SK-N-SH (cell line): Measurements from ENCODE around the gene UCN.

ENCODE experiments used
- EZH2phosphoT487 ChIP-seq: fragments of 200-600 bp; sonication (generic); IDR thresholded peaks from 2 replicates; pipeline ENCODE4 v1.6.1; 2017; ENCODE audit warnings: low read depth, mixed run types, mild to moderate bottlenecking, antibody characterized with exemption, moderate library complexity, borderline replicate concordance
- FOXJ3 ChIP-seq: sonication (generic); formaldehyde crosslinking; IDR thresholded peaks from 2 replicates; pipeline ENCODE4 v1.5.1; 2020; ENCODE audit warnings: mild to moderate bottlenecking, missing genetic modification reagents
- GATA2 ChIP-seq: sonication (generic); formaldehyde crosslinking; IDR thresholded peaks from 2 replicates; pipeline ENCODE4 v1.5.0; 2020; ENCODE audit warnings: mild to moderate bottlenecking, missing genetic modification reagents
- IRF3 ChIP-seq: fragments of 150-350 bp; IDR thresholded peaks from 2 replicates; pipeline ENCODE4 v1.6.1; 2016; ENCODE audit warnings: mild to moderate bottlenecking, low read depth, low read length
- MAX ChIP-seq: IDR thresholded peaks from 2 replicates; pipeline ENCODE4 v1.4.0; 2012; ENCODE audit warnings: low read depth
- MEF2A ChIP-seq: IDR thresholded peaks from 2 replicates; pipeline ENCODE4 v1.4.0; 2012; ENCODE audit warnings: low read depth, borderline replicate concordance
- MXI1 ChIP-seq: IDR thresholded peaks from 2 replicates; pipeline ENCODE4 v1.6.1; 2012; ENCODE audit warnings: mild to moderate bottlenecking, low read depth, low read length, improper control_type of control experiment
- NFIC ChIP-seq: IDR thresholded peaks from 2 replicates; pipeline ENCODE4 v1.4.0; 2012; ENCODE audit warnings: borderline replicate concordance
- NRF1 ChIP-seq: IDR thresholded peaks from 2 replicates; pipeline ENCODE4 v1.6.1; 2012; ENCODE audit warnings: low read depth, mild to moderate bottlenecking, low read length
- RAD21 ChIP-seq: IDR thresholded peaks from 2 replicates; pipeline ENCODE4 v1.6.1; 2012; ENCODE audit warnings: mild to moderate bottlenecking, low read length
- REST ChIP-seq: IDR thresholded peaks from 2 replicates; pipeline ENCODE4 v1.6.1; 2012; ENCODE audit warnings: mild to moderate bottlenecking, low read depth, low read length, moderate library complexity
- ZBTB33 ChIP-seq: IDR thresholded peaks from 2 replicates; pipeline ENCODE4 v1.4.0; 2012; ENCODE audit warnings: low read depth, borderline replicate concordance
- TF ChIP-seq, protein P1 (sequence below): fragments of 200-600 bp; sonication (generic); IDR thresholded peaks from 2 replicates; pipeline ENCODE4 v1.6.1; 2017; ENCODE audit warnings: antibody characterized with exemption, mild to moderate bottlenecking, moderate library complexity
- TF ChIP-seq, protein P2 (sequence below): IDR thresholded peaks from 2 replicates; pipeline ENCODE4; 2012

DNA sequence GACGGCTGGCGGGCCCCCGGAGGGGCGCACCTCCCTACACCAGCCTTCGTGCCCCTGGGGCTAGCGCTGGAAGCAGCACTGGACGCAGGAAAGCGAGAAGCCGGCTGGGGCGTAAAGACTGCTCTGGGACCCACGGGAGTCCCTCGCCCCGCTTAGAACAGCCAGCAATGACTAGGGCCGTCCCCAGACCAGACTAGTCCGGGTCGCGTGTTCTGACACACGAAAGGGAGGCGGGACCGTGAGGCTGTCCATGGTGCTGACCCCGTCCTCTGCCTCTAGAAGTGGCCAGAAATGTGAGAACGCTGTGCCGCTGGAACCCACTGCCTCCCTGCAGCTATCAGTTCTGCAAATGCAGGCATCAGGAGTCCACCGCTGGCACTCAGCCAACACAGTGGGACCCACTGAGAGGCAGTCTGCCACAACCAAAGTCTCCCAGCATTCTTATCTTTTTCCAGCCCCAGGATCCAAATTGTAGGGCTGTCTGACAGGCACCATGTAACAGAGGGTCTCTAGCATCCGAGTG lies at the start of gene UCN:
- TF ChIP-seq, protein P1, sequence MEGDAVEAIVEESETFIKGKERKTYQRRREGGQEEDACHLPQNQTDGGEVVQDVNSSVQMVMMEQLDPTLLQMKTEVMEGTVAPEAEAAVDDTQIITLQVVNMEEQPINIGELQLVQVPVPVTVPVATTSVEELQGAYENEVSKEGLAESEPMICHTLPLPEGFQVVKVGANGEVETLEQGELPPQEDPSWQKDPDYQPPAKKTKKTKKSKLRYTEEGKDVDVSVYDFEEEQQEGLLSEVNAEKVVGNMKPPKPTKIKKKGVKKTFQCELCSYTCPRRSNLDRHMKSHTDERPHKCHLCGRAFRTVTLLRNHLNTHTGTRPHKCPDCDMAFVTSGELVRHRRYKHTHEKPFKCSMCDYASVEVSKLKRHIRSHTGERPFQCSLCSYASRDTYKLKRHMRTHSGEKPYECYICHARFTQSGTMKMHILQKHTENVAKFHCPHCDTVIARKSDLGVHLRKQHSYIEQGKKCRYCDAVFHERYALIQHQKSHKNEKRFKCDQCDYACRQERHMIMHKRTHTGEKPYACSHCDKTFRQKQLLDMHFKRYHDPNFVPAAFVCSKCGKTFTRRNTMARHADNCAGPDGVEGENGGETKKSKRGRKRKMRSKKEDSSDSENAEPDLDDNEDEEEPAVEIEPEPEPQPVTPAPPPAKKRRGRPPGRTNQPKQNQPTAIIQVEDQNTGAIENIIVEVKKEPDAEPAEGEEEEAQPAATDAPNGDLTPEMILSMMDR, result no peak
- no peak for TF ChIP-seq MAX
- no peak for TF ChIP-seq IRF3
- TF ChIP-seq MEF2A, result no peak
- peak; percentile 97 for TF ChIP-seq REST
- TF ChIP-seq EZH2phosphoT487, result no peak
- no peak for TF ChIP-seq RAD21
- TF ChIP-seq MXI1, result 0 out of 2 replicates have a peak, but pooled peaks have one; percentile 31
- TF ChIP-seq NRF1, result no peak
- TF ChIP-seq, protein P2, sequence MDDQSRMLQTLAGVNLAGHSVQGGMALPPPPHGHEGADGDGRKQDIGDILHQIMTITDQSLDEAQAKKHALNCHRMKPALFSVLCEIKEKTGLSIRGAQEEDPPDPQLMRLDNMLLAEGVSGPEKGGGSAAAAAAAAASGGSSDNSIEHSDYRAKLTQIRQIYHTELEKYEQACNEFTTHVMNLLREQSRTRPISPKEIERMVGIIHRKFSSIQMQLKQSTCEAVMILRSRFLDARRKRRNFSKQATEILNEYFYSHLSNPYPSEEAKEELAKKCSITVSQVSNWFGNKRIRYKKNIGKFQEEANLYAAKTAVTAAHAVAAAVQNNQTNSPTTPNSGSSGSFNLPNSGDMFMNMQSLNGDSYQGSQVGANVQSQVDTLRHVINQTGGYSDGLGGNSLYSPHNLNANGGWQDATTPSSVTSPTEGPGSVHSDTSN, result no peak
- no peak for TF ChIP-seq ZBTB33
- no peak for TF ChIP-seq FOXJ3 (CRISPR knock-in tag)
- no peak for TF ChIP-seq GATA2 (CRISPR knock-in tag)
- no peak; the same call in 1 of the 2 replicates for TF ChIP-seq NFIC
